Activated CD8-positive, alpha-beta memory T cell treated with anti-CD3 and anti-CD28 coated beads for 36 hours (primary cell): ENCODE measurements around the gene ARV1. TPM values are rescaled to one million over a fixed set of nuclear protein-coding genes. Genes with fewer than 3 reads are reported as not detected.

Experiments used
- CTCF ChIA-PET: fragments of 350-600 bp; sonication (Branson Sonifier 250); formaldehyde crosslinking; loops from one replicate; lab custom pipeline; 2021; ENCODE audit warnings: antibody characterized with exemption; lab: Charles Lee
- POLR2A ChIA-PET: fragments of 350-600 bp; sonication (Branson Sonifier 250); formaldehyde crosslinking; loops from one replicate; lab custom pipeline; 2021; ENCODE audit warnings: antibody characterized with exemption; lab: Charles Lee
- total RNA-seq, 2 experiments: library from RNA; stranded (reverse); gene quantifications; one replicate each; pipeline ENCODE4 v1.2.3, GENCODE V29; 2021

Gene ARV1
- total RNA-seq: 10 to 100 TPM; 21.0 to 21.4 TPM

DNA sequence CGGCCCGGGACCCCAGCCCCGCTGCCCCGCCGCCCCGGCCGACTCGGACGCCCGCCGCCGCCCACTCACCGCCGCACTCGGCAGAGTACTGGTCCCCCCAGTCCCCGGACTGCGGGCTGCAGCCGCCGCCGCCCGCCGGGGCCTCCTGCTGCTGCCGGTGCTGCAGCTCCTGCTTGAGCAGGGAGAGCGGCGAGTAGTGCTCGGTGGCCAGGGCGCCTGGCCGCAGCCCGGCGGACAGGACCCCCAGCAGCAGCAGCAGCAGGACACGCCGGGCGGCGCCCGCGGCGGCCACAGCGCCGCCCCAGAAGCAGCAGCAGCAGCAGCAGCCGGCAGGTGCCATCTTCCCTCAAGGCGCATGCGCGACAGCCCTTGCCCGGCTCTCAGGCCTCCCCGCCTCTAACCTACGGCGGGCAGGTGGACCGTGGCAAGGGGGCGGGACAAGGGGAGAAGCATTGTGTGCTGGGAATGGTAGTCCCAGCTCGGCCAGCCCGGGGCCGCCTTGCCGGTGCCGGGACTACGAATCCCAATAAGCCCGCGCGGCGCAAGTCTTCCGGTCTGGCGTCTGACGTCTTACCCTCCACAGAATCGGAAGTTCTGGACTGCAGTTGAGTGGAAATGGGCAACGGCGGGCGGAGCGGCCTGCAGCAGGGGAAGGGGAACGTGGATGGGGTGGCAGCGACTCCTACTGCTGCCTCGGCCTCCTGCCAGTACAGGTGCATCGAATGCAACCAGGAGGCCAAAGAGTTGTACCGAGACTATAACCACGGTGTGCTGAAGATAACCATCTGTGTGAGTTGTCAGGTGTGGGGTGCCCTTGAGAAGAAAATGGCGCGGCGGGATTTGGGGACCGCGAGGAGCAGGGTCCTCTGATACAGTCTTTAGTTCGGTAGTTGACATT, at the start of gene ARV1, which contains the start of gene TTC13:
TSS of gene ARV1 (plus strand) at position 604 of the 898 bp plus-strand sequence. CDS start at position 616, 12 bp downstream.
TSS of gene TTC13 (minus strand) at position 371 of the 898 bp plus-strand sequence. CDS start at position 340, 31 bp downstream.
- ChIA-PET CTCF (interaction anchor here (1.1 kb wide), 1 partner anchor 341 kb away, joined by 3 read pairs; no protein-coding TSS in a partner anchor), POLR2A (interaction anchor here (0.6 to 1.1 kb wide), 4 partner anchors 11 to 907 kb away, joined by 3 to 9 read pairs (median 4); partner anchors contain the start of genes FAM89A and GNPAT)

DNA sequence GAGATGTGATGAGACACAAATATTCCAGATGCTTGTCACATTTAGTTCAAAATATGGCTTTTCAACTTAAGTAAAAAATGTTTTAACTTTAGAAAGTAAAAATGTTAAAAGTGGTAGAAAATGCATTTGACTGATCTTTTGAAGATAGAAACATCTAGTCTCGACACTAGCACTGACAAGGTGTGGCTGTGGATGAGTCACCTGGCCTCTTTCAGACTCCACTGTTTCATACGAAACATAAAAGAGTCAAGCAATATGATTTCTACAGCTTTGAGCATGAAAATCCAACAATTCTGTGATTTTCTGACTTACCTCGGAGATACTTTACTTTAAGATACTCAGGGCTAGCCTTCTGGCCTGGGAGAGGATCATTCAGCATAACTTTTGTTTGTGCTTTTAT, 47.9 kb upstream of the ARV1 start:
- POLR2A ChIA-PET: no interaction called here
- CTCF ChIA-PET: no interaction called here

DNA sequence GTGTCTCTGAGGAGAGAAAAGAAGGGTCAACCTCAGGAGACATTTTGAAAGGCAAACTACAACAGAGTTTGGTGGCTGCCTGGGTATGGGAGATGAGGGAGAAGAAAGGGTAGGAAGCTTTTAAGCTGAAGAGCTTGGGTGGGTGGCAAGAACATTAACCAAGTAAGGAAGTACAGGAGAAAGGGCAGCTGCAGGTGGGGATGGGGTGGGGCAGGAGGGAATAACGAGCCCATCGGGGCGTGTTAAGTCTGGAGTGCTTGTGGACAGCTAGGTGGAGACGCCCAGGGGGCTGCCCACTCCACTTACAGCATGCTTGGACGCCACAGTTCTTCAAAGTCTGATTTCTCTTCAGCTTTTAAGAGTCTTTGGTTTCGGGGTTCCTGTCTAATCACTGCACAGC, 43.0 kb upstream of the ARV1 start:
- ChIA-PET POLR2A (no interaction called here), CTCF (no interaction called here)

DNA sequence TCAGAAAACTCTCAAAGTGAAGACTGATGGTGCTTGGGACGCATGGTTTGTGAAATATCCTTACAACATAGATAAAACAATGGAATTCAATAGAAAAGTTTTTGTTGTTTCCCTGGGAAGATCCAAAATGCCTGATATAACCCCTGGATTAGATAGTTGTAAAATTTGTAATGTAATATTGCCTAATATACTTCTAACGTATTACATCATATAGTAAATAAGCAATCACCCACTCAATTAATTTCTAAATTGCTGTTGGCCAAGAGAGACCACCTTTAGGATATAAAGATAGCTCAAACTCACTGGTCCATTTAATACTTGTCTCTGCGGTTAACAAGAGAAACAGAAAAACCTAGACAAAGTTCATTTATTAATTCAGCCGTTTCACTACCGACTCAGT, 42.4 kb upstream of the ARV1 start:
- CTCF ChIA-PET: no interaction called here
- POLR2A ChIA-PET: no interaction called here

DNA sequence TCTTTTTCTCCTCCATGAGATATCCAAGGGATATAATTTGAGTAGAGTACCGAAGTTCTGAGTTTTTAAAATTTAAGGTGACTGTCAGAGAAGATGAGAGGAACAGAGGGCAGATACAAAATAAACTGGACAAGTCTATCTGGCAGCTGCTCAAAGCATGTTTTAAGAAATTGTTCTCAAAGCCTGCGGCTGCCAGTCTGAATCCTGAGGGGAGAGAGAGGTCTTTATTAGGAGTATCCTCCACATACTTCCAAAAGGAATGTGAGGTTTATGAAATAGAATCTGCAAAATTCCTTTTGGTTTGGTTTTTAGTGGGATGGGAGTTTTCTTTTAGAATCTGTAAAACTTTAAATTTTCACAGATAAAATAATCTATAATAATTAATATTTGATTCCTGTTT, 41.5 kb upstream of the ARV1 start:
- POLR2A ChIA-PET: no interaction called here
- CTCF ChIA-PET: no interaction called here

DNA sequence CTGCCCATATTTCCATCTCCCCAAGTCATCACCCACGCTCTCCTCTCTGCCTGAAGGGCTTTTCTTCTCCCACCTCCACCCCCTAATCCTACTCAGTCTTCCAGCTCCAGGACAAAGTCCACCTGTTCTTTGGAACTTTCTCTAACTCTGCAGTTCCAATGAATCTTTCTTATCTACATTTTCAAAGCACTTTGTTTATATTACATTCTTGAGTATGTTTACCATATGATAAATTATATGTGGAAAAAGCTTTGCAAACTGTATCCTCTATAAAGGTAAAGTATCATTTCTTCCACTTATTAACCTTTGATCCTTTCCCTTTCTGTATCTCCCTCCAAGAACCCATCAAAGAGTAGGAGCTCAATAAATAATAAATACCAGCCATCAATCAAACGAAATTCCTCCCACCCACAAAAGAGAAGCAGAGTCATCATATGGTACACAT, 39.9 kb upstream of the ARV1 start:
- ChIA-PET POLR2A (no interaction called here), CTCF (no interaction called here)

DNA sequence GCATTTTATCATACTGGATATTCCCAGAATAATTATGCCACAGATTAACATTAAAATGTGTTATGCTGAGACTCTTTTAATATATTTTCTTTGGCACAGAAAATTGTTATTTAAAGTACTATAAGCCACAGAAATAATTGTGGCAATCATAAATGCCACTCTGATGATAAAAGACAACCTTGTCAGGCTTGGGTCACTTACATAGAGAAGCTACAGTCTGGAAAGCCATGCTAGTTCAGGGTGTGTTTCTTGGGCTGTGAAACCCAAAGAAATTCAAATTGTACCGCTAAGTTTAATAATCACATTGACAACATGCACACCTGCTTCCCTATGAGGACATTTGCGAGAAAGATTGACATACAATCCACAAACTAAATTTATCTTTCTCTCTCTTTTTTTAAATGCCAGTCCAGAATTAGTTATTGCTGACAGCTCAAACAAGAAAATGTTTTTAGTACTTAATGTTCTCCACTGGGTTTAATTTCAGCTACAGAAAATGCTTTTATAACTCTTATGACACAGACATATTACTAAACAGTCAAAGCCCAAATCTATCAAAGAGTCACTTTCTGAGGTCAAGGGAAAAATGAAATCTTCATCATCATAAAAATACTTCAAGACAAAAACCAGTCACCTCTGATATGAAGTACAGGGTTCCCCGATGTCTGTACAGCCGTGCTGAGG, 38.9 kb upstream of the ARV1 start:
- POLR2A ChIA-PET: no interaction called here
- CTCF ChIA-PET: no interaction called here

DNA sequence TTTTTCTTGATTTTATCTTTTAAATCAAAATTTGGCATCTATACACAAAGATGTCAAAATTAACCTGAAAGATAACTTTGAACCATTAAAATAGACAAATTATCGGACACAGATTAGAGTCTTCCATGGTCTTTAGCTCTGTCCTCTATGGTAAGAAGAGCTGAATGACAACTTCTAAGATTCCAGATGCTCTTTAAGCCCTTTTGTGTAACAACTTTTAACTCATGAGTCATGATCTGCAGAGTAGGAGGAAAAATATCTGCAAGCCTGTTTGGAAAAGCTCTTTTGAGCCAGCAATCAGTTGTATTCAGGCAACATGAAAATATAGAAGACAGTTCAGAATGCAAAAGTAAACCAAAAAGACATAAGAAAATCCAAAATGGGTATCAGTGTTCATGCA, 38.0 kb upstream of the ARV1 start:
- ChIA-PET POLR2A (no interaction called here), CTCF (no interaction called here)

DNA sequence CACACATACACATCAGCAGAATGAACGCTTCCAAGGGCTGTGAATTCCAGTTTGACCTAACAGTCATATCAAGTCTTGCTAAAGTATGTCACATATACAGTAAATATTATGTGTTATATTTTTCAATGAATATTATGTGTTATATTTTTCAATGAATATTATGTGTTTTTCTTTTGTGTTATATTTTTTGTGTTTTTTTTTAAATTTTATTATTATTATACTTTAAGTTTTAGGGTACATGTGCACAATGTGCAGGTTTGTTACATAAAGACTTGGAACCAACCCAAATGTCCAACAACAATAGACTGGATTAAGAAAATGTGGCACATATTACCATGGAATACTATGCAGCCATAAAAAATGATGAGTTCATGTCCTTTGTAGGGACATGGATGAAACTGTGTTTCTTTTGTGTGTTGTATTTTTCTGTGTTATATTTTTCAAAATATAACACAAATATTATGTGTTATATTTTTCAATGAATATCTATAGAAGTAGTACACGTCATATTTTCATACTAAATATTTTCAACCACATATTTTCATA, 35.8 kb upstream of the ARV1 start:
- ChIA-PET CTCF (no interaction called here), POLR2A (no interaction called here)

DNA sequence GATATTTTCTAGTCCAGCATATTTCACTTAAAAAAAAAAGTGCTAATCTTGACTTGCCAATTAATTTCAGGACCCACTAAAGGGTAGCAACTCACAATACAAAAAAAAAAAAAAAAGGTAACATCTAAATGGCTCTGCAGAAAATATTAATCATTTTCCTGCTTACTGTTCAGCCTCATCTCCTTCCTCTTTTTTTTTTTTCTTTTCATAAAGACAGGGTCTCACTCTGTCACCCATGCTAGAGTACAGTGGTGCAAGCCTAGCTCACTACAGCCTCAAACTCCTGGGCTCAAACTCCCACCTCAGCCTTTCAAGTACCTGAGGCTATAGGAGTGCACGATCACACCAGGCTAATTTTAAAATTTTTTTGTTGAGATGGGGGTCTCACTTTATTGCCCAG, 30.6 kb upstream of the ARV1 start:
- ChIA-PET POLR2A (no interaction called here), CTCF (no interaction called here)

DNA sequence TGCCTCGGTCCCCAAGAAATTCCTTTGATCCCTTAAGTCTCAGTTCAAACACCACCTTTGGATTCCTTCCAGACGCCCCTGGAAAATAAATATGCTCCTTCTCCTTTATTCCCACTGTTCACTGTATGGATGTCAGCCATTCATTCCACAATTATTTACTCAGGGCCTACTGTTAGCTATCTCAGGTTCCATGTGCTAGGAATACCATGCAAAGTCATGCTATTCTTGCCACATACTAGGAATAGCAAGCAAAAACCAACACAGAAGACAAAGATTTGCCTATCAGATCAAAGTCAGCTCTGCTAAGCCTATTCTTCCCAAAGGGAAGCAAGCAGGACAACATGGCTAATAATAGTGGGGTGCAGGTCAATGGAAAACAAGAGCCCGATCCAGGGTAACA, 30.0 kb upstream of the ARV1 start:
- ChIA-PET CTCF (no interaction called here), POLR2A (no interaction called here)

DNA sequence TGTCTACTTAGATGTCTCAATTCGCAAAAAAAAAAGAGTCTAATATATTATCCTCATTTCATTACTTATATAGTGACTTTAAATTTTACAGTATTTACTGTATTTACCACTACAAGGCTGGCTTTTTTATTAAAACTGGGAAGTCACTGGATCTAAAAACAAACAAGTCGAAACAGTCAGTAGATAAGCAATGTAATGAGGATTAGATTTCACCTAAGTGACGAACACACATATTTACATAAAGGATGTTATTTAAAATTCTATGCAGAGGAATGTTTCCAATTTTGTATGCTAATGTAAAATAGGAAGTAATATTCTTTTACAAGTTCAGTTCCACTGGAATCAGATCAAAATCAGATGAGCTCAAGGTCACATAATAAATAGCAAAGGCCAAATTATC, 28.5 kb upstream of the ARV1 start:
- CTCF ChIA-PET: no interaction called here

DNA sequence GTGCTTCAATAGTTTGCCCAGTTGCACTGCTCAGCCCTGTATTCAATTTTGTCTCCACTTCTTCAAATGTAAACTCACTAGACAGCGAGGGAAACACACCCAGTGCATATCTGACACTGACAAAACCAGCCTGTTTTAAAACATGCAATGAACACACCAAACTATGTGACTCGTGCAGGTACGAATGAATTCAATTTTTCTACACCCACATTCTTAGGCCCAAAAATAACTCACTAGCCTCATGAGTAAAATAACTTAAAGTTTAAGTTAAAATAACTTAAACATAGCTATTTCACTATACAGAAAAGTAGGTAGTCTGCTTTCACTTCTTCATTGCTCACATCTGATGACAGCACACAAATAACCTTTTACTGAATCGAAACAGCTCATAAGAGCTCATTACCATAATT, 21.3 kb upstream of the ARV1 start:
- ChIA-PET POLR2A (interaction anchor here (0.6 kb wide), 1 partner anchor 284 kb away, joined by 3 read pairs; no protein-coding TSS in a partner anchor), CTCF (no interaction called here)

More for the DNA sequence above, 28.5 kb upstream of the ARV1 start:
- POLR2A ChIA-PET: no interaction called here

DNA sequence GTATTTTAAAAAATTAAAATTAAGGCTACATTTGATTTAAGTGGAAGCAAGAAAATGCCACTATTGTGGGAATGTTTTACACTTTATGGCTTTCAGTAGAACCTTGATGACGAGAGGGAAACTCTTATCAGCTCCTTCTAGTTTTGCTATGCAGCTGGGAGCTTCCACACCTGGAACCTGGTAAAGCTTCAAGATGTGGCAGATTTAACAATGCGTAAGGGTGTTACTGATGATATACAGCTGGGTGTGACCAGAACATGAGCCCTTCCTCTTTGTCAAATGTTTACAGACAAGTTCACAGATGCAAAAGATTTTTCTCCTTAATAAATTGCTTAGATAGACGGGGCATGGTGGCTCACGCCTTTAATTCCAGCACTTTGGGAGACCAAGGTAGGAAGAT, 20.5 kb upstream of the ARV1 start:
- POLR2A ChIA-PET: interaction anchor here (0.5 to 0.6 kb wide), 2 partner anchors 128 to 285 kb away, joined by 3 read pairs; no protein-coding TSS in a partner anchor
- CTCF ChIA-PET: no interaction called here

DNA sequence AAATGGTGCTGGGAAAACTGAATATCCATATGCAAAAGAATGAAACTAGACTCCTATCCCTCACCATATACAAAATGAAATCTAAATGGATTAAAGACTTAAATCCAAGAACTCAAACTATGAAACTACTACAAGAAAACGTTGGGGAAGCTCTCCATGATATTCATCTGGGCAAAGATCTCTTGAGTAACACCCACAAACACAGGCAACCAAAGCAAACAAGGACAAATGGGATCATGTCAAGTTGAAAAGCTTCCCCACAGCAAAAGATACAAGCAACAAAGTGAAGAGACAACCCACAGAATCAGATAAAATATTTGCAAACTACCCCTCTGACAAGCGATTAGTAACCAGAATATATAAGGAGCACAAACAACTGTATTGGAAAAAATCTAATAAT, 14.0 kb upstream of the ARV1 start:
- POLR2A ChIA-PET: no interaction called here
- CTCF ChIA-PET: no interaction called here

DNA sequence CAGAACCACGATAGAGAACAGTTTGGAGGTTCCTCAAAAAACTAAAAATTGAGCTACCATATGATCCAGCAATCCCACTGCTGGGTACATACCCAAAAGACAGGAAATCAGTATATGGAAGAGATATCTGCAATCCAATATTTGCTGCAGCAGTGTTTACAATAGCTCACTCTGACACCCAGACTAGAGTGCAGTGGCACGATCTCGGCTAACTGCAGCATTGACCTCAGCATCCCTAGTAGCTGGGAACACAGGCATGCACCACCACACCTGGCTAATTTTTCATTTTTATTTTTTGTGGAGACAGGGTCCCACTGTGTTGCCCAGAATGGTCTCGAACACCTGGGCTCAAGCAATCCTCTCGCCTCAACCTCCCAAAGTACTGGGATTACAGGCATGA, 13.4 kb upstream of the ARV1 start:
- CTCF ChIA-PET: no interaction called here
- POLR2A ChIA-PET: no interaction called here

DNA sequence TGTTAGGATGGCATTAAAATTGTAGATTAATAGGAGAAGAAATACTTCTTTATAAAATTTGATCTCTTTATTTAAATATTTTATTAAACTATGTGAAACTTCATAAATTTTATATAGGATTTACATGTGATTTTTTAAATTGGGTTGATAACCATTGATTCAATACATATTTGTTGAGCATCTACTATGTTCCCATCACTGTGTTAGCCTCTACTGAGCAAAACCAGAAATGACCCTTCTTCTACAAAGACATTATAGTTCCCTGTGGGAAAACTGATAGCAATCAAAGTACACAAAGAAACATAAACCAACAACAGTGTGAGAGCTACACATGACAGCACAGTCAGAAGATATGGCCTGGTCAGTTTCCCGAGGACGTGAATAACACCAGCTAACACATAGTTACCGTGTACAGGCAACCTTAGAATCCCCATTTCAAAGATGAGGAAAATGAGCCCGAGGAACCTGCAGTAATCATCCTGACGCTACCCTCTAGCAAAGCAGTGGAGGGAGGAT, 12.5 kb upstream of the ARV1 start:
- ChIA-PET POLR2A (no interaction called here), CTCF (no interaction called here)

DNA sequence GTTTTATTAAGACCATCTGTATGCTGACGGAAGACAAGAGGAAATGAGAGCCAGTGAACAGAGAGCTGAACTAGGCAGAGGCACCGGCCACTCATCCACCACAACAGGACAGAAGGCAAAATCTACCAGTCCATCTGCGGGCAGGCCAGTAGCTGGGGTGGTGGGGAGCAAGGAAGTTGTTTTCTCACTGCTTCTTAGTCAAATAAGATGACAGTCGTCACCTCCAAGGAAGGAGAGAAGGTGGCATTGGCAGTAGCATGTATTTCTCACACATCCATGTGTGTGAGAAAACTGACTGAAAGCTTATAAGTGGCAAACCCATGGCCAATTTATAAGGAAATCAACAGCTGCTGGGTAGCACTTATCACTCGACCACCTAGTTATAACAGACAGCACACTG, 8.5 kb upstream of the ARV1 start:
- POLR2A ChIA-PET: interaction anchor here (0.6 kb wide), 1 partner anchor 267 kb away, joined by 3 read pairs; no protein-coding TSS in a partner anchor
- CTCF ChIA-PET: no interaction called here

DNA sequence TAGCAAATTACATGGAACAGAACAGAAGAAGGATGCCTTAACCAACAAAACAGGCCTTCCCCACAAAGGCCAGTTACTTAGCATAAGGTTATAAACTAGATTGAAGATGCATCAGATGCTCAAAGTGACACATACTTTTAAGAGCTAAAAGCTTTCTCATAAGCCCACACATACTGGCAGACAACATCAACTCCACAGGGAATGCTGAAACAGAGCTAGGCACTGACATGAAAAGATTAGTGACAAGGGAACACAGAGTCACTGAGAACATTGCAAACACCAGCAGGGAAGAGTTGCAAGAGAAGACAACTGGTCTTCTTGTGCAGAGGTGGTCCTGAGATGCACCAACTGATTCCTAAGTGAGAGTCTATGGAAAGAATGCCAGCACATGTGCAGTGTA, 7.1 kb upstream of the ARV1 start:
- ChIA-PET POLR2A (no interaction called here), CTCF (no interaction called here)

DNA sequence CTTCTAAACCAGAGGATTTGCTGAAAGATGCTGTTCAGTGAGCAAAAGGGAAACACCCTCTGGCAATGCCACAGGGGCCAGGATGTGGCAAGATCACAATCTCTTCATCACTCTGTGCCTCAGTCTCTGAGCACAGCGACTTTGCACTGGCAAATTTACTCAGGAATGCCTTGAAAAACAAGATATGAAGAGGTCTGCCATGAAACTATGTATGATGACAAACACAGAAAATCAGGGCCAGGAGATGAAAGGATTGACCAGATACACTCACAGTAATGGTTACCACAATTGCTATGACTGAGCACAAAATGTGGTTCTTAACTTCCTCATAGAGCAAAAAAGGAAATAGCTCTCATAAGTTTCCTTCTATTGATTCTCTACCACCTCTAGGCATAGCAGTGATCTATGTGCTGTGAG, 6.0 kb upstream of the ARV1 start:
- POLR2A ChIA-PET: interaction anchor here (0.7 kb wide), 1 partner anchor 66 kb away, joined by 3 read pairs; no protein-coding TSS in a partner anchor
- CTCF ChIA-PET: no interaction called here
